ENCODE data around the gene MB.

The MB gene

GRCh38 chr22:35589756-35590093 is 27.4 kb downstream of the MB start:
- Mint-ChIP-seq H3K9me3 (no peaks in the 10 kb centered on the region), H3K36me3 (no peaks in the 10 kb centered on the region), H3K27ac (no peak overlapping the region), H3K4me1 (no peaks in the 10 kb centered on the region), H3K27me3 (peaks cover 31% of the 10 kb centered on the region), H3K4me3 (no peak overlapping the region)
- no peak for DNase-seq
- CTCF ChIA-PET: no interaction called here

- H3K36me3 Mint-ChIP-seq: no peaks in the 10 kb centered on the region
- no peaks in the 10 kb centered on the region for H3K4me1 Mint-ChIP-seq
- H3K27me3 Mint-ChIP-seq: peaks cover 29% of the 10 kb centered on the region
- no peak overlapping the region for H3K27ac Mint-ChIP-seq
- H3K4me3 Mint-ChIP-seq: no peak overlapping the region
- DNase-seq: no peak
- no peaks in the 10 kb centered on the region for H3K9me3 Mint-ChIP-seq
- CTCF ChIA-PET: no interaction called here
These were observed 27.9 kb downstream of the MB start for GRCh38 chr22:35589071-35589755.

GRCh38 chr22:35587896-35588295 is 29.2 kb downstream of the MB start:
- Mint-ChIP-seq H3K27me3 (peaks cover 23% of the 10 kb centered on the region), H3K4me3 (no peak overlapping the region), H3K27ac (no peak overlapping the region), H3K9me3 (no peaks in the 10 kb centered on the region), H3K36me3 (no peaks in the 10 kb centered on the region), H3K4me1 (no peaks in the 10 kb centered on the region)
- CTCF ChIA-PET: no interaction called here
- DNase-seq: no peak

GRCh38 chr22:35587447-35587870 is 29.7 kb downstream of the MB start:
- CTCF ChIA-PET: no interaction called here
- Mint-ChIP-seq H3K4me3 (no peak overlapping the region), H3K9me3 (no peaks in the 10 kb centered on the region), H3K27ac (no peak overlapping the region), H3K4me1 (no peaks in the 10 kb centered on the region), H3K27me3 (peaks cover 20% of the 10 kb centered on the region), H3K36me3 (no peaks in the 10 kb centered on the region)
- no peak for DNase-seq

GRCh38 chr22:35586771-35587170 is 30.4 kb downstream of the MB start:
- no peak for DNase-seq
- Mint-ChIP-seq H3K4me1 (no peaks in the 10 kb centered on the region), H3K9me3 (no peaks in the 10 kb centered on the region), H3K27ac (no peak overlapping the region), H3K36me3 (no peaks in the 10 kb centered on the region), H3K27me3 (peaks cover 19% of the 10 kb centered on the region), H3K4me3 (no peak overlapping the region)
- CTCF ChIA-PET: no interaction called here

GRCh38 chr22:35582861-35583670 is 34.1 kb downstream of the MB start:
- H3K4me3 Mint-ChIP-seq: no peak overlapping the region
- H3K27me3 Mint-ChIP-seq: peaks cover 6% of the 10 kb centered on the region
- peak; percentile 64 for DNase-seq
- H3K27ac Mint-ChIP-seq: no peak overlapping the region
- H3K36me3 Mint-ChIP-seq: no peaks in the 10 kb centered on the region
- CTCF ChIA-PET: interaction anchor here (0.5 to 4.1 kb wide), 16 partner anchors 9 to 422 kb away, joined by 3 to 23 read pairs (median 4); no protein-coding TSS in a partner anchor
- no peaks in the 10 kb centered on the region for H3K9me3 Mint-ChIP-seq
- no peaks in the 10 kb centered on the region for H3K4me1 Mint-ChIP-seq

GRCh38 chr22:35582218-35582860 is 34.8 kb downstream of the MB start:
- Mint-ChIP-seq H3K36me3 (no peaks in the 10 kb centered on the region), H3K4me1 (no peaks in the 10 kb centered on the region), H3K9me3 (no peaks in the 10 kb centered on the region), H3K27ac (no peak overlapping the region), H3K4me3 (no peak overlapping the region), H3K27me3 (peaks cover 6% of the 10 kb centered on the region)
- CTCF ChIA-PET: interaction anchor here (0.7 to 4.1 kb wide), 8 partner anchors 10 to 232 kb away, joined by 3 to 23 read pairs (median 4); no protein-coding TSS in a partner anchor
- no peak for DNase-seq

- no peaks in the 10 kb centered on the region for H3K4me1 Mint-ChIP-seq
- no peak for DNase-seq
- CTCF ChIA-PET: interaction anchor here (4.0 to 4.1 kb wide), 2 partner anchors 150 to 231 kb away, joined by 19 to 23 read pairs; no protein-coding TSS in a partner anchor
- no peaks in the 10 kb centered on the region for H3K9me3 Mint-ChIP-seq
- H3K4me3 Mint-ChIP-seq: no peak overlapping the region
- peaks cover 14% of the 10 kb centered on the region for H3K27me3 Mint-ChIP-seq
- H3K27ac Mint-ChIP-seq: no peak overlapping the region
- no peaks in the 10 kb centered on the region for H3K36me3 Mint-ChIP-seq
These were observed 36.1 kb downstream of the MB start for GRCh38 chr22:35581023-35581413.

- CTCF ChIA-PET: interaction anchor here (4.0 to 4.1 kb wide), 2 partner anchors 149 to 230 kb away, joined by 19 to 23 read pairs; no protein-coding TSS in a partner anchor
- Mint-ChIP-seq H3K9me3 (no peaks in the 10 kb centered on the region), H3K4me3 (no peak overlapping the region)
These were observed 36.6 kb downstream of the MB start for GRCh38 chr22:35580351-35581022.

GRCh38 chr22:35578836-35579575 is 38.1 kb downstream of the MB start:
- DNase-seq: no peak
- Mint-ChIP-seq H3K4me3 (no peak overlapping the region), H3K36me3 (no peaks in the 10 kb centered on the region), H3K9me3 (no peaks in the 10 kb centered on the region), H3K27me3 (peaks cover 33% of the 10 kb centered on the region), H3K27ac (no peak overlapping the region), H3K4me1 (no peaks in the 10 kb centered on the region)
- CTCF ChIA-PET: no interaction called here

More at GRCh38 chr22:35580351-35581022, 36.6 kb downstream of the MB start:
- no peak overlapping the region for H3K27ac Mint-ChIP-seq
- DNase-seq: no peak
- no peaks in the 10 kb centered on the region for H3K4me1 Mint-ChIP-seq
- no peaks in the 10 kb centered on the region for H3K36me3 Mint-ChIP-seq
- H3K27me3 Mint-ChIP-seq: peaks cover 20% of the 10 kb centered on the region

GRCh38 chr22:35577799-35578659 is 39.1 kb downstream of the MB start:
- Mint-ChIP-seq H3K27me3 (peaks cover 33% of the 10 kb centered on the region), H3K36me3 (no peaks in the 10 kb centered on the region), H3K27ac (no peak overlapping the region), H3K4me1 (no peaks in the 10 kb centered on the region), H3K4me3 (no peak overlapping the region), H3K9me3 (no peaks in the 10 kb centered on the region)
- no peak for DNase-seq
- CTCF ChIA-PET: no interaction called here

- Mint-ChIP-seq H3K27me3 (peaks cover 32% of the 10 kb centered on the region), H3K9me3 (no peaks in the 10 kb centered on the region), H3K4me3 (no peak overlapping the region), H3K27ac (no peak overlapping the region), H3K36me3 (no peaks in the 10 kb centered on the region), H3K4me1 (no peaks in the 10 kb centered on the region)
- DNase-seq: no peak
- CTCF ChIA-PET: no interaction called here
These were observed 40.5 kb downstream of the MB start for GRCh38 chr22:35576671-35577070.

Data from activated naive CD4-positive, alpha-beta T cell treated with anti-CD3 and anti-CD28 coated beads, Interleukin-2, amount 10 ng/mL, durations not matched to agents 7 days and 5 days (primary cell).